WTC11 (cell line): ENCODE results near the gene HSP90AB1. TPM values are rescaled to one million over a fixed set of nuclear protein-coding genes. Genes with fewer than 3 reads are reported as not detected.

Source experiments
- ATAC-seq: fragments of 200-7000 bp; cut with Tn5 transposase; 2 replicates; pipeline ENCODE4 v1.10.0; 2021; ENCODE audit warnings: mild to moderate bottlenecking, moderate library complexity
- CTCF ChIA-PET: fragments of 300-600 bp; sonication (Branson Sonifier 250); formaldehyde crosslinking; loops from one replicate; lab custom pipeline; 2021; ENCODE audit warnings: antibody characterized with exemption; lab: Charles Lee
- POLR2A ChIA-PET: fragments of 350-600 bp; sonication (Branson Sonifier 250); formaldehyde crosslinking; loops from one replicate; lab custom pipeline; 2021; ENCODE audit warnings: antibody characterized with exemption; lab: Charles Lee
- DNase-seq: peaks from one replicate; pipeline ENCODE4 v3.0.0; 2021; ENCODE audit warnings: low spot score
- H3K27ac Mint-ChIP-seq: 2 replicates; pipeline ENCODE4 v1.8.0; 2021; ENCODE audit warnings: mixed read lengths
- H3K27me3 Mint-ChIP-seq: 2 replicates; pipeline ENCODE4 v1.8.0; 2021; ENCODE audit warnings: low read depth, mild to moderate bottlenecking, moderate library complexity, mixed read lengths
- H3K36me3 Mint-ChIP-seq: 2 replicates; pipeline ENCODE4 v1.8.0; 2021; ENCODE audit warnings: mixed read lengths
- H3K4me1 Mint-ChIP-seq: 2 replicates; pipeline ENCODE4 v1.8.0; 2022; ENCODE audit warnings: mixed read lengths
- H3K4me3 Mint-ChIP-seq: 2 replicates; pipeline ENCODE4 v1.8.0; 2021; ENCODE audit warnings: mild to moderate bottlenecking, moderate library complexity, mixed read lengths
- H3K9me3 Mint-ChIP-seq: 2 replicates; pipeline ENCODE4 v1.8.0; 2021; ENCODE audit warnings: mixed read lengths
- ATF1 ChIP-seq: sonication (generic); formaldehyde crosslinking; IDR thresholded peaks from 2 replicates; pipeline ENCODE4 v1.8.1; 2023; ENCODE audit warnings: mild to moderate bottlenecking, moderate library complexity, missing genetic modification reagents
- CTCF ChIP-seq: fragments of 200-600 bp; IDR thresholded peaks from 2 replicates; pipeline ENCODE4 v1.8.0; 2022; ENCODE audit warnings: antibody characterized with exemption
- HMGXB4 ChIP-seq: sonication (generic); formaldehyde crosslinking; IDR thresholded peaks from 2 replicates; pipeline ENCODE4 v1.8.1; 2023; ENCODE audit warnings: mild to moderate bottlenecking, moderate library complexity, missing genetic modification reagents
- OVOL2 ChIP-seq: fragments of 250-450 bp; sonication (Bioruptor Pico); IDR thresholded peaks from 2 replicates; pipeline ENCODE4 v1.9.0; 2021; ENCODE audit warnings: mild to moderate bottlenecking, borderline replicate concordance
- SMAD3 ChIP-seq: sonication (generic); formaldehyde crosslinking; IDR thresholded peaks from 2 replicates; pipeline ENCODE4 v1.8.0; 2022; ENCODE audit warnings: missing genetic modification reagents, mild to moderate bottlenecking, borderline replicate concordance
- SP1 ChIP-seq: sonication (generic); formaldehyde crosslinking; conservative IDR thresholded peaks from 2 replicates; pipeline ENCODE4 v1.8.1; 2022; ENCODE audit warnings: missing genetic modification reagents
- STAT6 ChIP-seq: sonication (generic); formaldehyde crosslinking; conservative IDR thresholded peaks from 2 replicates; pipeline ENCODE4 v1.8.1; 2023; ENCODE audit warnings: mild to moderate bottlenecking, low read depth, missing genetic modification reagents, moderate library complexity
- TCF7 ChIP-seq: sonication (generic); formaldehyde crosslinking; IDR thresholded peaks from 2 replicates; pipeline ENCODE4 v1.8.0; 2022; ENCODE audit warnings: mild to moderate bottlenecking, low read depth, missing genetic modification reagents, moderate library complexity
- ZNF416 ChIP-seq: fragments of 250-450 bp; sonication (Bioruptor Pico); IDR thresholded peaks from 2 replicates; pipeline ENCODE4 v1.9.0; 2021; ENCODE audit warnings: mild to moderate bottlenecking, inconsistent platforms
- ZSCAN18 ChIP-seq: fragments of 250-450 bp; sonication (Bioruptor Pico); IDR thresholded peaks from 2 replicates; pipeline ENCODE4 v2.1.2; 2022; ENCODE audit warnings: mild to moderate bottlenecking, moderate library complexity
- total RNA-seq: library from RNA; stranded (reverse); gene quantifications from 3 replicates; pipeline ENCODE4 v1.2.3, GENCODE V29; 2021

Gene HSP90AB1
- total RNA-seq, 1 experiment from 2014 or later = 2,171 TPM

- H3K36me3 Mint-ChIP-seq = no peaks in the 10 kb centered on the region
- TF ChIP-seq SMAD3 (CRISPR knock-in tag) = no peak
- no peaks in the 10 kb centered on the region for H3K9me3 Mint-ChIP-seq
- H3K4me1 Mint-ChIP-seq = peaks cover 6% of the 10 kb centered on the region
- no peak overlapping the region for H3K27ac Mint-ChIP-seq
- ChIA-PET CTCF (interaction anchor here (0.7 to 5.2 kb wide), 5 partner anchors 12 to 56 kb away, joined by 4 to 26 read pairs (median 9); partner anchors contain the start of gene AARS2), POLR2A (interaction anchor here (0.7 kb wide), 2 partner anchors 24 to 26 kb away, joined by 4 to 7 read pairs; no protein-coding TSS in a partner anchor)
- no peak overlapping the region for H3K4me3 Mint-ChIP-seq
- DNase-seq (no peak), ATAC-seq (no peak)
- peaks cover 43% of the 10 kb centered on the region for H3K27me3 Mint-ChIP-seq
Observed at GRCh38 chr6:44292661-44293365, 45.9 kb downstream of the HSP90AB1 start.

GRCh38 chr6:44294832-44295791, 48.2 kb downstream of the HSP90AB1 start:
- no peak for DNase-seq
- Mint-ChIP-seq H3K27me3 (peaks cover 48% of the 10 kb centered on the region), H3K9me3 (no peaks in the 10 kb centered on the region), H3K4me1 (peaks cover 11% of the 10 kb centered on the region), H3K4me3 (no peak overlapping the region), H3K36me3 (peaks cover 3% of the 10 kb centered on the region), H3K27ac (no peak overlapping the region)
- CTCF ChIA-PET = interaction anchor here (0.8 to 5.3 kb wide), 7 partner anchors 10 to 38 kb away, joined by 3 to 37 read pairs (median 7); partner anchors contain the start of genes AARS2 and TMEM151B
- ATAC-seq = no peak
- POLR2A ChIA-PET = no interaction called here
- no peak for TF ChIP-seq ZSCAN18 (CRISPR knock-in tag)
- TF ChIP-seq OVOL2 = no peak
- TF ChIP-seq CTCF = no peak
- no peak for TF ChIP-seq HMGXB4
- TF ChIP-seq SP1 (CRISPR knock-in tag) = no peak
- no peak for TF ChIP-seq STAT6
- TF ChIP-seq ATF1 (CRISPR knock-in tag) = no peak
- TF ChIP-seq TCF7 = no peak
- no peak for TF ChIP-seq ZNF416
